Measurements from ENCODE around the gene THSD7A.

THSD7A gene

DNA sequence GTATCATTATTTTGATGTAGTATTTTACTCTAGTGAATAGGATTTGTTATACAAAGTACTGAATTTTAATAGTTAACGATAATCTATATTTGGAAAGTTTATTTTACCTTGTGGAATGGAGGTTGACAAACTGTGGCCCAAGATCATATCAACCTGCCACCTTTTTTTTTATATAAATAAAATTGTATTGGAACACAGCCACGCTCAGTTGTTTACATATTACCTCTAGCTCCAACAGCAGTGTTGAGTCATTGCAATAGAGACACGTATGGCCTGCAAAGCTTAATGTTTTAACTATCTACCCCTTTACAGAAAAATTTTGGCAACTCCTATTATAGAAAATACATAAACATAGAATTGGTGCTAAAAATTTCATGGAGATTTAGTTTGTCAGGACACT, 239.3 kb downstream of the THSD7A start:
- DNase-seq (ENCODE audit: insufficient read length, low spot score) = no peak
- no peak for FAIRE-seq

DNA sequence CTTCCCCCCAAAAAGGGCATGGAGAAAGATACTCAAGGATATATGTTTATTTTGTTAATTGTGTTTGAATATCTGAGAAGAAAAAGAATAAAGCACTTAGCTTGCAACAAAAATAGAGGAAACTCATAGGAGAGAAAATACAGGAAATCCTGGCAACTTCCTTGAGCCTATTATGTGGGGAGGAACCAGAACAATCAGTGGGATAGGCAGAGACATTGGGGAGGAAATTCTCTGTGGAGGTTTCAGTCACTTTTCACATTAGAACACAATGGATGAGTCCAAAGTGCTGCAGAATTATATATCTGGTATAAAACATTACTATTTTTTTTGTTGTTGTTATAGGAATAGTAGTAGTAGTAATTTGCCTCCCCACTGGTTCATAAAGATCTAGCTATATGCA, 240.1 kb downstream of the THSD7A start:
- no peak for DNase-seq (ENCODE audit: insufficient read length, low spot score)
- FAIRE-seq = no peak

- FAIRE-seq = no peak
These were observed 240.9 kb downstream of the THSD7A start for GRCh38 chr7:11591055-11591633.

DNA sequence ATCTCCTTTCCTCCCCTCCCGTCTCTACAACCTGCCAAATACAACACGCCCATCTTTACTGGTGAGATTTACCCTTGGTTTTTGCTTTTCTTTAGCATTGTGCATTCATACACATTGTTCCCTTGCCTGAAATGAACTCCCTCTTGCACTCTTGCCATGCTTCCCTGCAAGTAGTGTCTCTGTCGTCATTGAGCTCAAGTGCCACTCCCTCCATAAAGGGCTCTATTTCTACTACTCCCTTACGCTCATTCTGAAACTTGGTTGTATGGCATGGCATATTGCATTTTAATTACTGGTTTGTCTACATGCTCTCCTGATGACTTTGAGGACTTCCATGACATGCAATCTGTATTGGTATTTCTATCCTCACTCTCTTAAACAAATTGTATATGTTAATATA, 242.7 kb downstream of the THSD7A start:
- DNase-seq (ENCODE audit: insufficient read length, low spot score) (no peak), FAIRE-seq (no peak)

More at GRCh38 chr7:11591055-11591633, 240.9 kb downstream of the THSD7A start:
- no peak for DNase-seq (ENCODE audit: insufficient read length, low spot score)

DNA sequence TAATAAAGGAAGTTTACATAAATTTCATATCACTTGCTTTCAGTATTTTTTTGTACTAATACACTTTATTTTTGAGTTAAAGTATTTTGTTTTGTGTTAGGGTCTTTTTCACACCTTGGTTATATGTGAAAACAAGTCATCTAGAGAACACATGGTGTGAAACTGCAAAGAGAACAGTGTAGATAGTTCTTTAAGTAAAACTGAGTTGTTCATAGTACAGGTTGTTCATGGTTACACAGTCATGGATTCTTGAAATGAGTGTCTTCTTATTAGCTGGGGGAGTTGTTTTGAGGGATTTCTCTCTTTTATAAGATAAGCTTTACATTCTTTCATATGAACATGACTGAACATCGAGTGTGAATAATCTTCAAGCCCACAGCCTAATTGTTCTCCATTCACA, 244.2 kb downstream of the THSD7A start:
- no peak for DNase-seq (ENCODE audit: insufficient read length, low spot score)
- FAIRE-seq = no peak

- DNase-seq (ENCODE audit: insufficient read length, low spot score) (no peak), FAIRE-seq (no peak)
These were observed 244.9 kb downstream of the THSD7A start for GRCh38 chr7:11587048-11587447.

GRCh38 chr7:11584406-11585031, 247.5 kb downstream of the THSD7A start:
- FAIRE-seq (no peak), DNase-seq (ENCODE audit: insufficient read length, low spot score) (no peak)

GRCh38 chr7:11579141-11579540, 252.9 kb downstream of the THSD7A start:
- no peak for DNase-seq (ENCODE audit: insufficient read length, low spot score)
- FAIRE-seq = no peak

- no peak for DNase-seq (ENCODE audit: insufficient read length, low spot score)
- no peak for FAIRE-seq
These were observed 255.7 kb downstream of the THSD7A start for GRCh38 chr7:11576310-11576709.

- DNase-seq (ENCODE audit: insufficient read length, low spot score) (no peak), FAIRE-seq (no peak)
These were observed 258.8 kb downstream of the THSD7A start for GRCh38 chr7:11573128-11573750.

- DNase-seq (ENCODE audit: insufficient read length, low spot score) = no peak
- FAIRE-seq = no peak
These were observed 261.0 kb downstream of the THSD7A start for GRCh38 chr7:11570922-11571550.

GRCh38 chr7:11570205-11570604, 261.8 kb downstream of the THSD7A start:
- no peak for FAIRE-seq
- DNase-seq (ENCODE audit: insufficient read length, low spot score) = no peak

DNA sequence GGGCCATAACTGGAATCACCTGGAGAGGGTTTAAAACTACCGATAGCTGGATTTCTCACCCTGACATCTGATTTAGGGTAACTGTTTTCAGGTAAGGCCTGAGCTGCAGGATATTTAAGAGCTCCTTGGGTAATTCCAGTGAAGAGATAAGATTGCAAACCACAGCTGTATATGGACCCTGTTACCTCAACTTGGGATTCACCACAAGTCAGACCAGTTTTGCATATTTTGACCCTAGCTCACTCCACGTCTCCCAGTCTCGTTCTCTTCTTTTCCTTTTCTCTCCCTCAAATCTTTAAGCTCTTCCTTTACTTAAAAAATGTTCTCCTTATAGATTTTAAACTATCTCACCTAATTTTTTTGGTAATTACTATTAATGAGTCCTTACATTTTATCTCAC, 264.4 kb downstream of the THSD7A start:
- FAIRE-seq = no peak
- DNase-seq (ENCODE audit: insufficient read length, low spot score) = no peak

- no peak for FAIRE-seq
- no peak for DNase-seq (ENCODE audit: insufficient read length, low spot score)
These were observed 274.4 kb downstream of the THSD7A start for GRCh38 chr7:11557627-11558026.

DNA sequence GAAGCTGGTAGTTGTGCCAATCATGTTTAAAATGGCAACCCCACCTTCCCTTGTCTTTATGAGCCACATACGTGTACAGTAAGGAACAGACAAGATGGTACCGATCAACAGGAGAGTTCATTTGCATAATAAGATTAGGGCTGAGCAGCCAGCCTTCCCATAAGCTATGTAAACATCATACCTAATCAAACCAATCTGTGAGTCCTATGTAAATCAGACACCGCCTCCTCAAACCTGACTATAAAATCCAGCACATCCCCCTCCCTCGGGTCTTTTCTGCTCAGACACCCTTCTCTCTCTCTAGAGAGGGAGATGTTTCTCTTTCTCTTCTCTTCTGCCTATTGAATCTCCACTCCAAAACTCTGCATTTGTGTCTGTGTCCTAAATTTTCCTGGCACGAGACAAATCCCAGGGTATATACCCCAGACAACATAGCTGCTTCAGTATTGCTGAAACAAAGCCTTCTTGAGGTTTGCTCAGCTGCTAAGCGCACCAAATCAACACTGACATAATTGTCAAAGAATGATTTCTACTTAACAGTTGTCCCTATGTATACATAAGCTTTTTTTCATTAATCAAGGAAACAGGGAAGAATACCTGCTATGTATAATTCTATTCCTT, 279.2 kb downstream of the THSD7A start:
- no peak for DNase-seq (ENCODE audit: insufficient read length, low spot score)
- no peak for FAIRE-seq

DNA sequence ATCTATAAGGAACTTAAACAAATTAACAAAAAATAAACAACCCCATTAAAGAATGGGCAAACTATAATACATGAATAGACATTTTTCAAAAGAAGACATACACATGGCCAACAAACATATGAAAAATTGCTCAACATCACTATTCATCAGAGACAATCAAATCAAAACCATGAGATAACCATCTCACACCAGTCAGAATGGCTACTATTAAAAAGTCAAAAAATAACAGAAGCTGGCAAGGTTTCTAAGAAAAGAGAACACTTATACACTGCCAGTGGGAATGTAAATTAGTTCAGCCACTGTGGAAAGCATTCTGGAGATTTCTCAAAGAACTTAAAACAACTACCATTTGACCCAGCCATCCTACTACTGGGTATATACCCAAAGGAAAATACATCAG, 280.5 kb downstream of the THSD7A start:
- no peak for DNase-seq (ENCODE audit: insufficient read length, low spot score)
- no peak for FAIRE-seq

DNA sequence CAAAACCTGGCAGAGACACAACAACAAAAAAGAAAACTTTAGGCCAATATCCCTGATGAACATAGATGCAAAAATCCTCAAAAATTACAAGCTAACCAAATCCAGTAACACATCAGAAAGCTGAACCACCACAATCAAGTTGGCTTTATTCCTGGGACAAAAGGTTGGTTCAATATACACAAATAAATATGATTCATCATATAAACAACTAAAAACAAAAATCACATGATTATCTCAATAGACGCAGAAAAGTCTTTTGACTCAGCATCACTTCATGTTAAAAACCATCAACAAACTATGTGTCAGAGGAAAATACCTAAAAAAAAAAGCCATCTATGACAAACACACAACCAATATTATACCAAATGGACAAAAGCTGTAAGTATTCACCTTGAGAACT, 283.5 kb downstream of the THSD7A start:
- DNase-seq (ENCODE audit: insufficient read length, low spot score) (no peak), FAIRE-seq (no peak)

GRCh38 chr7:11541330-11541729, 290.7 kb downstream of the THSD7A start:
- FAIRE-seq (no peak), DNase-seq (ENCODE audit: insufficient read length, low spot score) (no peak)

GRCh38 chr7:11540271-11540761, 291.7 kb downstream of the THSD7A start:
- DNase-seq (ENCODE audit: insufficient read length, low spot score) (no peak), FAIRE-seq (no peak)

DNA sequence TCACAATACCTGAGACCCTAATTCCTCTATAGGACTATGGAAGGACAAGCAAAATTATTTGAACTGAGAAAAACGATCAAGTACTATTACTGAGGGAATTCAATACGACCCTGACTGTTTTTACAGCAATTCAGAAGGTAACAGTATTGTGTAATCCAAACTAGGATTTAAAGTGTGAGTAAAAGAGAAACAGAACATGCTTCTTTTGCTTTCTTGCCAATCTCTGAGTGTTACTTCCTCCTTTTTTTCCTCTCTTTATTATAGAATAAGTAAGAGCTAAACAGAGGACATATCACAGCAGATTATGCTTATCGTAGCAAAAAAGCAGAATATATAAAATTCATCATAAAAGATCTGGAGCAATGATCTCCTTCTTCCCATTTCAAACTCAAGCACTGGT, 292.1 kb downstream of the THSD7A start:
- DNase-seq (ENCODE audit: insufficient read length, low spot score) (no peak), FAIRE-seq (no peak)

- FAIRE-seq (no peak), DNase-seq (ENCODE audit: insufficient read length, low spot score) (no peak)
These were observed 293.2 kb downstream of the THSD7A start for GRCh38 chr7:11538751-11539299.

Data from GM19239 (cell line).